ENCODE data around the gene KLK3.

GRCh38 chr19:50835785-50836542 lies 18.8 kb upstream of the KLK3 start:
- TF ChIP-seq POLR2AphosphoS5 (IDR thresholded peaks at IDR 0.05; ENCODE audit: low read depth, low read length) (peak; percentile 68; the same call in 1 of the 2 replicates), POLR2A (IDR thresholded peaks at IDR 0.05; ENCODE audit: low read depth, low read length) (peak; percentile 74; the same call in 1 of the 2 replicates), TAF1 (IDR thresholded peaks at IDR 0.05; ENCODE audit: borderline replicate concordance, low read depth, low read length) (no peak)

All from GM12892 (cell line).